Neural progenitor cell (in vitro differentiated cells): ENCODE data around the gene SULT1C3. TPM values are rescaled to one million over a fixed set of nuclear protein-coding genes. Genes with fewer than 3 reads are reported as not detected.

ENCODE experiments used
- DNase-seq: peaks from one replicate; pipeline ENCODE4 v3.0.0-alpha.2; 2016; ENCODE audit warnings: low spot score
- H2AFZ ChIP-seq: fragments of 200-600 bp; sonication (generic); replicated peaks from 2 replicates; pipeline ENCODE4 v1.6.1; 2016; ENCODE audit warnings: antibody characterized with exemption
- H3F3A ChIP-seq: fragments of 200-600 bp; sonication (generic); 2 replicates; pipeline ENCODE4 v1.6.1; 2016; ENCODE audit warnings: antibody characterized with exemption, low read depth
- H3K27ac ChIP-seq: fragments of 200-600 bp; sonication (generic); 2 replicates; pipeline ENCODE4 v1.5.1; 2016; ENCODE audit warnings: mild to moderate bottlenecking
- H3K27me3 ChIP-seq: fragments of 200-600 bp; sonication (generic); 2 replicates; pipeline ENCODE4 v1.6.1; 2016; ENCODE audit warnings: mild to moderate bottlenecking, moderate library complexity
- H3K36me3 ChIP-seq: fragments of 200-600 bp; sonication (generic); 2 replicates; pipeline ENCODE4 v1.5.1; 2016
- H3K4me1 ChIP-seq: fragments of 200-600 bp; sonication (generic); 2 replicates; pipeline ENCODE4 v1.6.1; 2016; ENCODE audit warnings: mixed run types
- H3K4me2 ChIP-seq: fragments of 200-600 bp; sonication (generic); 2 replicates; pipeline ENCODE4 v1.6.1; 2016
- H3K4me3 ChIP-seq: fragments of 200-600 bp; sonication (generic); 2 replicates; pipeline ENCODE4 v1.5.1; 2016
- H3K79me2 ChIP-seq: fragments of 200-600 bp; sonication (generic); 2 replicates; pipeline ENCODE4 v1.6.1; 2016; ENCODE audit warnings: low read depth
- H3K9ac ChIP-seq: fragments of 200-600 bp; sonication (generic); 2 replicates; pipeline ENCODE4 v1.6.1; 2016
- H3K9me3 ChIP-seq: fragments of 200-600 bp; sonication (generic); 2 replicates; pipeline ENCODE4 v1.5.1; 2016; ENCODE audit warnings: low read depth
- H4K20me1 ChIP-seq: fragments of 200-600 bp; sonication (generic); 2 replicates; pipeline ENCODE4 v1.6.1; 2016; ENCODE audit warnings: low read depth
- H3K27ac Mint-ChIP-seq: 3 replicates; pipeline ENCODE4 v1.8.0; 2021; ENCODE audit warnings: mixed read lengths
- H3K27me3 Mint-ChIP-seq: 2 replicates; pipeline ENCODE4 v1.8.0; 2022; ENCODE audit warnings: low read depth, mild to moderate bottlenecking, inconsistent platforms, moderate library complexity, mixed read lengths; ENCODE audit not compliant: insufficient read depth
- H3K36me3 Mint-ChIP-seq: 3 replicates; pipeline ENCODE4 v1.8.0; 2021; ENCODE audit warnings: mixed read lengths
- H3K4me1 Mint-ChIP-seq: 3 replicates; pipeline ENCODE4 v1.8.0; 2021; ENCODE audit warnings: mixed read lengths
- H3K4me3 Mint-ChIP-seq: 3 replicates; pipeline ENCODE4 v1.8.0; 2021; ENCODE audit warnings: mild to moderate bottlenecking, moderate library complexity, mixed read lengths
- H3K9me3 Mint-ChIP-seq: 3 replicates; pipeline ENCODE4 v1.8.0; 2020; ENCODE audit warnings: mixed read lengths
- CTCF ChIP-seq: fragments of 200-600 bp; sonication (generic); IDR thresholded peaks from 2 replicates; pipeline ENCODE4 v1.5.1; 2017; ENCODE audit warnings: antibody characterized with exemption, mild to moderate bottlenecking
- EZH2 ChIP-seq: fragments of 200-600 bp; sonication (generic); IDR thresholded peaks from 2 replicates; pipeline ENCODE4 v1.6.1; 2017; ENCODE audit warnings: antibody characterized with exemption, mild to moderate bottlenecking, moderate library complexity
- EZH2phosphoT487 ChIP-seq: fragments of 200-600 bp; sonication (generic); IDR thresholded peaks from 2 replicates; pipeline ENCODE4 v1.6.1; 2017; ENCODE audit warnings: antibody characterized with exemption
- total RNA-seq: library from RNA; depleted of rRNA; stranded (reverse); fragments of >200 nt; gene quantifications from 2 replicates; pipeline ENCODE4 v1.2.3, GENCODE V29; 2015; ENCODE audit warnings: low replicate concordance

The SULT1C3 gene
- total RNA-seq, 1 donor from 2014 or later = not detected

GRCh38 chr2:108270768-108271506 lies 31.2 kb downstream of the SULT1C3 start:
- Histone ChIP-seq H3K4me3 (no peak overlapping the region), H3K27ac (no peak overlapping the region), H3K9ac (no peak overlapping the region), H3K36me3 (no peaks in the 10 kb centered on the region), H2AFZ (no peak overlapping the region), H3K9me3 (no peaks in the 10 kb centered on the region), H3K27me3 (no peaks in the 10 kb centered on the region), H3K4me2 (no peak overlapping the region), H4K20me1 (no peaks in the 10 kb centered on the region), H3K4me1 (no peaks in the 10 kb centered on the region), H3F3A (no peaks in the 10 kb centered on the region), H3K79me2 (no peaks in the 10 kb centered on the region)
- Mint-ChIP-seq H3K27ac (peak overlapping the region; percentile 57), H3K27me3 (peaks cover 5% of the 10 kb centered on the region), H3K36me3 (no peaks in the 10 kb centered on the region), H3K9me3 (peaks cover 3% of the 10 kb centered on the region), H3K4me3 (peak overlapping the region; percentile 50), H3K4me1 (no peaks in the 10 kb centered on the region)
- no peak for DNase-seq
- no peak for TF ChIP-seq EZH2
- TF ChIP-seq CTCF = no peak
- no peak for TF ChIP-seq EZH2phosphoT487

GRCh38 chr2:108271691-108272253 lies 32.0 kb downstream of the SULT1C3 start:
- H3K27me3 Mint-ChIP-seq = peaks cover 8% of the 10 kb centered on the region
- H3K36me3 Mint-ChIP-seq = no peaks in the 10 kb centered on the region
- no peak overlapping the region for H3K27ac Mint-ChIP-seq

GRCh38 chr2:108278631-108279030 lies 38.9 kb downstream of the SULT1C3 start:
- Mint-ChIP-seq H3K4me1 (no peaks in the 10 kb centered on the region), H3K27me3 (peaks cover 6% of the 10 kb centered on the region), H3K9me3 (peaks cover 3% of the 10 kb centered on the region), H3K27ac (no peak overlapping the region), H3K4me3 (no peak overlapping the region), H3K36me3 (no peaks in the 10 kb centered on the region)
- H3K4me3 ChIP-seq = no peak overlapping the region
- no peaks in the 10 kb centered on the region for H3K27me3 ChIP-seq
- no peaks in the 10 kb centered on the region for H3K36me3 ChIP-seq
- H2AFZ ChIP-seq = no peak overlapping the region
- H3K4me1 ChIP-seq = no peaks in the 10 kb centered on the region
- no peaks in the 10 kb centered on the region for H3K9me3 ChIP-seq
- no peak for DNase-seq
- no peaks in the 10 kb centered on the region for H3K79me2 ChIP-seq
- no peak overlapping the region for H3K4me2 ChIP-seq
- no peak for TF ChIP-seq EZH2phosphoT487
- no peak for TF ChIP-seq CTCF
- TF ChIP-seq EZH2 = no peak
- H3K27ac ChIP-seq = no peak overlapping the region
- no peak overlapping the region for H3K9ac ChIP-seq
- no peaks in the 10 kb centered on the region for H4K20me1 ChIP-seq
- H3F3A ChIP-seq = no peaks in the 10 kb centered on the region

More at GRCh38 chr2:108271691-108272253, 32.0 kb downstream of the SULT1C3 start:
- Histone ChIP-seq H4K20me1 (no peaks in the 10 kb centered on the region), H3K9me3 (no peaks in the 10 kb centered on the region), H3F3A (no peaks in the 10 kb centered on the region), H3K9ac (no peak overlapping the region), H3K36me3 (no peaks in the 10 kb centered on the region), H3K4me3 (no peak overlapping the region), H2AFZ (no peak overlapping the region), H3K79me2 (no peaks in the 10 kb centered on the region), H3K4me2 (no peak overlapping the region), H3K27ac (no peak overlapping the region), H3K4me1 (no peaks in the 10 kb centered on the region), H3K27me3 (no peaks in the 10 kb centered on the region)
- Mint-ChIP-seq H3K9me3 (peaks cover 3% of the 10 kb centered on the region), H3K4me1 (no peaks in the 10 kb centered on the region), H3K4me3 (no peak overlapping the region)
- DNase-seq = no peak
- no peak for TF ChIP-seq EZH2phosphoT487
- no peak for TF ChIP-seq CTCF
- TF ChIP-seq EZH2 = no peak
